BLaER1 (cell line): ENCODE data around the gene CACTIN.

Source experiments
- H3K27ac ChIP-seq: shearing (Covaris generic); formaldehyde crosslinking; 2 replicates; pipeline ENCODE4 v1.8.1; 2022
- H3K27me3 ChIP-seq: shearing (Covaris generic); formaldehyde crosslinking; 2 replicates; pipeline ENCODE4 v1.8.1; 2022
- H3K36me3 ChIP-seq: shearing (Covaris generic); formaldehyde crosslinking; 2 replicates; pipeline ENCODE4 v1.8.1; 2022
- H3K4me1 ChIP-seq: shearing (Covaris generic); formaldehyde crosslinking; 2 replicates; pipeline ENCODE4 v1.8.1; 2022
- H3K4me2 ChIP-seq: shearing (Covaris generic); formaldehyde crosslinking; 2 replicates; pipeline ENCODE4 v1.8.1; 2022
- H3K4me3 ChIP-seq: shearing (Covaris generic); formaldehyde crosslinking; 2 replicates; pipeline ENCODE4 v1.8.1; 2022
- H3K9ac ChIP-seq: shearing (Covaris generic); formaldehyde crosslinking; 2 replicates; pipeline ENCODE4 v1.8.1; 2022
- H3K9me3 ChIP-seq: shearing (Covaris generic); formaldehyde crosslinking; 2 replicates; pipeline ENCODE4 v1.8.1; 2022
- H4K20me1 ChIP-seq: shearing (Covaris generic); formaldehyde crosslinking; 2 replicates; pipeline ENCODE4 v1.8.1; 2022
- Cebpa-rat ChIP-seq: shearing (Covaris generic); IDR thresholded peaks from 2 replicates; pipeline ENCODE4 v1.8.1; 2022

CACTIN gene

GRCh38 chr19:3606174-3606689 lies 20.4 kb downstream of the CACTIN start:
- Histone ChIP-seq H3K4me1 (peaks cover 85% of the 10 kb centered on the region), H3K27ac (no peak overlapping the region), H3K4me3 (peak overlapping the region; percentile 51; the same call in 1 of the 2 replicates), H3K9ac (no peak overlapping the region), H3K36me3 (peaks cover 6% of the 10 kb centered on the region), H3K9me3 (no peaks in the 10 kb centered on the region), H3K27me3 (peaks cover 23% of the 10 kb centered on the region), H4K20me1 (peaks cover 16% of the 10 kb centered on the region; the same call in 1 of the 2 replicates), H3K4me2 (peak overlapping the region; percentile 96)
- no peak for TF ChIP-seq Cebpa-rat

GRCh38 chr19:3605770-3606169 lies 20.8 kb downstream of the CACTIN start:
- Histone ChIP-seq H3K9ac (no peak overlapping the region), H3K9me3 (no peaks in the 10 kb centered on the region), H3K36me3 (peaks cover 1% of the 10 kb centered on the region; the same call in 1 of the 2 replicates), H3K4me2 (peak overlapping the region; percentile 96), H3K4me1 (peaks cover 85% of the 10 kb centered on the region), H3K4me3 (peak overlapping the region; percentile 51; the same call in 1 of the 2 replicates), H3K27ac (no peak overlapping the region), H3K27me3 (peaks cover 23% of the 10 kb centered on the region), H4K20me1 (peaks cover 11% of the 10 kb centered on the region; the same call in 1 of the 2 replicates)
- no peak for TF ChIP-seq Cebpa-rat

GRCh38 chr19:3605361-3605760 lies 21.2 kb downstream of the CACTIN start:
- H3K36me3 ChIP-seq, result no peaks in the 10 kb centered on the region
- H3K9ac ChIP-seq, result peak overlapping the region; percentile 1; the same call in 1 of the 2 replicates
- H3K27ac ChIP-seq, result no peak overlapping the region
- H3K9me3 ChIP-seq, result 0 out of 2 replicates have a peak, but pooled peaks cover 2% of the 10 kb centered on the region
- peak overlapping the region; percentile 96 for H3K4me2 ChIP-seq
- peaks cover 10% of the 10 kb centered on the region; the same call in 1 of the 2 replicates for H4K20me1 ChIP-seq
- TF ChIP-seq Cebpa-rat, result no peak
- 0 out of 2 replicates have a peak overlapping the region, but pooled peaks have one; percentile 47 for H3K4me3 ChIP-seq
- H3K4me1 ChIP-seq, result peaks cover 85% of the 10 kb centered on the region
- H3K27me3 ChIP-seq, result peaks cover 23% of the 10 kb centered on the region

GRCh38 chr19:3604987-3605343 lies 21.6 kb downstream of the CACTIN start:
- H3K36me3 ChIP-seq, result no peaks in the 10 kb centered on the region
- H3K9me3 ChIP-seq, result 0 out of 2 replicates have a peak, but pooled peaks cover 5% of the 10 kb centered on the region
- peaks cover 6% of the 10 kb centered on the region; the same call in 1 of the 2 replicates for H4K20me1 ChIP-seq
- peak overlapping the region; percentile 1; the same call in 1 of the 2 replicates for H3K9ac ChIP-seq
- peak overlapping the region; percentile 47 for H3K4me3 ChIP-seq
- peak overlapping the region; percentile 96 for H3K4me2 ChIP-seq
- no peak overlapping the region for H3K27ac ChIP-seq
- no peak for TF ChIP-seq Cebpa-rat
- peaks cover 23% of the 10 kb centered on the region for H3K27me3 ChIP-seq
- H3K4me1 ChIP-seq, result peaks cover 85% of the 10 kb centered on the region

- H4K20me1 ChIP-seq, result peaks cover 4% of the 10 kb centered on the region; the same call in 1 of the 2 replicates
- no peak for TF ChIP-seq Cebpa-rat
- no peak overlapping the region for H3K27ac ChIP-seq
- H3K36me3 ChIP-seq, result no peaks in the 10 kb centered on the region
- H3K9ac ChIP-seq, result peak overlapping the region; percentile 1; the same call in 1 of the 2 replicates
- peaks cover 23% of the 10 kb centered on the region for H3K27me3 ChIP-seq
- 0 out of 2 replicates have a peak, but pooled peaks cover 5% of the 10 kb centered on the region for H3K9me3 ChIP-seq
- H3K4me1 ChIP-seq, result peaks cover 82% of the 10 kb centered on the region
- H3K4me3 ChIP-seq, result peak overlapping the region; percentile 47
- H3K4me2 ChIP-seq, result peak overlapping the region; percentile 96
These were observed 22.2 kb downstream of the CACTIN start for GRCh38 chr19:3604227-3604986.

GRCh38 chr19:3603121-3603811 lies 23.3 kb downstream of the CACTIN start:
- H3K4me2 ChIP-seq, result peak overlapping the region; percentile 32
- no peak overlapping the region for H3K27ac ChIP-seq
- 0 out of 2 replicates have a peak, but pooled peaks cover 5% of the 10 kb centered on the region for H3K9me3 ChIP-seq
- H4K20me1 ChIP-seq, result peaks cover 4% of the 10 kb centered on the region; the same call in 1 of the 2 replicates
- no peak for TF ChIP-seq Cebpa-rat
- no peak overlapping the region for H3K9ac ChIP-seq
- peaks cover 23% of the 10 kb centered on the region for H3K27me3 ChIP-seq
- no peak overlapping the region for H3K4me3 ChIP-seq
- no peaks in the 10 kb centered on the region for H3K36me3 ChIP-seq
- H3K4me1 ChIP-seq, result peaks cover 71% of the 10 kb centered on the region

- Histone ChIP-seq H3K4me2 (no peak overlapping the region), H3K9ac (no peak overlapping the region), H3K27me3 (peaks cover 8% of the 10 kb centered on the region), H3K4me1 (peaks cover 49% of the 10 kb centered on the region), H4K20me1 (peaks cover 2% of the 10 kb centered on the region; the same call in 1 of the 2 replicates), H3K9me3 (0 out of 2 replicates have a peak, but pooled peaks cover 5% of the 10 kb centered on the region), H3K4me3 (no peak overlapping the region), H3K36me3 (no peaks in the 10 kb centered on the region), H3K27ac (no peak overlapping the region)
- no peak for TF ChIP-seq Cebpa-rat
These were observed 25.6 kb downstream of the CACTIN start for GRCh38 chr19:3601021-3601420.

- 0 out of 2 replicates have a peak, but pooled peaks cover 5% of the 10 kb centered on the region for H3K9me3 ChIP-seq
- no peaks in the 10 kb centered on the region for H3K36me3 ChIP-seq
- H4K20me1 ChIP-seq, result no peaks in the 10 kb centered on the region
- H3K27me3 ChIP-seq, result 0 out of 2 replicates have a peak, but pooled peaks cover 3% of the 10 kb centered on the region
- no peak overlapping the region for H3K9ac ChIP-seq
- no peak overlapping the region for H3K4me2 ChIP-seq
- TF ChIP-seq Cebpa-rat, result no peak
- no peak overlapping the region for H3K27ac ChIP-seq
- H3K4me1 ChIP-seq, result peaks cover 36% of the 10 kb centered on the region
- H3K4me3 ChIP-seq, result no peak overlapping the region
These were observed 26.8 kb downstream of the CACTIN start for GRCh38 chr19:3599776-3600187.

- H3K4me3 ChIP-seq, result no peak overlapping the region
- no peak overlapping the region for H3K27ac ChIP-seq
- H3K36me3 ChIP-seq, result no peaks in the 10 kb centered on the region
- H4K20me1 ChIP-seq, result no peaks in the 10 kb centered on the region
- no peak overlapping the region for H3K9ac ChIP-seq
- H3K9me3 ChIP-seq, result peaks cover 25% of the 10 kb centered on the region
- TF ChIP-seq Cebpa-rat, result no peak
- no peak overlapping the region for H3K4me2 ChIP-seq
- H3K27me3 ChIP-seq, result peaks cover 21% of the 10 kb centered on the region; the same call in 1 of the 2 replicates
- peaks cover 9% of the 10 kb centered on the region for H3K4me1 ChIP-seq
These were observed 31.0 kb downstream of the CACTIN start for GRCh38 chr19:3595521-3596061.
